ENCODE results near the gene GAGE13.
"Not testable (repeated sequence)": the region's sequence is repeated elsewhere in the genome, so short reads cannot be mapped to it uniquely, and the experiment has no call there.

Gene GAGE13

DNA sequence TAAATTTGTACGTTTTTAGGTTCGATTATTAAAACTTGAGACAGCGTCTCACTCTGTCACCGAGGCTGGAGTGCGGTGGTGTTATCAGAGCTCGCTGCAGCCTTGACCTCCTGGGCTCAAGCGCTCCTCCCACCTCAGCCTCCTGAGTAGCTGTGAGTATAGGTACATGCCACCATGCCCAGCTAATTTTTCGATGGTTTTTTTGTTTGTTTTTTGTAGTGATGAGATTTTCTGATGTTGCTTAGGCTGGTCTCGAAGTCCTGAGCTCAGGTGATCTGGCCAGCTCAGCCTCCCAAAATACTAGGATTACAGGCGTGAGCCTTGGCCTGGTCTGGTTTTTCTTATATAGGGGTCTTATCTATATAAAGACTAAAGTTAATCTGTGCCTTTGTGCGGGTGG lies 961 bp upstream of the GAGE13 start:
- in situ Hi-C loops (cut with MboI; ENCODE audit: low sequenced_read_pairs), result not testable (repeated sequence)

DNA sequence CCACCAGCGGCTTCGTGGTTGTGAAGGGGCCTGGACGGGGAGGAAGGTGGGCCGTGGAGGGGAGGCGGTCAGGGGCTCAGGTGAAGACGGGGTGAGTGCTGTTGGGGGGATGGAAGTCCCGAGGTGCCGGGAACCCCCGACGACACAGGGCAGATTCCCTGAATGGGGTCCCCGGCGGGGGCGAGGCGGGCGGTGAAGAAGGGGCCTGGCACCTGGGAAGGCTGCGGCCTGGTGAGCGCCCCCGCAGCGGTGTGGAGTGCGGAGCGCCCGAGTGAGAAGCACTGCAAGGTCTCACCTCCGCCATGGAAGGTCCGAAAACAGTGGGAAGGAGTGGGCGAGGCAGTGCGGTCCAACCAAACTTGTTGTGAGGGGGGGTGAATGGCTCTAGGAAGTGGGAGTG lies 459 bp downstream of the GAGE13 start:
- in situ Hi-C loops (cut with MboI; ENCODE audit: low sequenced_read_pairs), result not testable (repeated sequence)

DNA sequence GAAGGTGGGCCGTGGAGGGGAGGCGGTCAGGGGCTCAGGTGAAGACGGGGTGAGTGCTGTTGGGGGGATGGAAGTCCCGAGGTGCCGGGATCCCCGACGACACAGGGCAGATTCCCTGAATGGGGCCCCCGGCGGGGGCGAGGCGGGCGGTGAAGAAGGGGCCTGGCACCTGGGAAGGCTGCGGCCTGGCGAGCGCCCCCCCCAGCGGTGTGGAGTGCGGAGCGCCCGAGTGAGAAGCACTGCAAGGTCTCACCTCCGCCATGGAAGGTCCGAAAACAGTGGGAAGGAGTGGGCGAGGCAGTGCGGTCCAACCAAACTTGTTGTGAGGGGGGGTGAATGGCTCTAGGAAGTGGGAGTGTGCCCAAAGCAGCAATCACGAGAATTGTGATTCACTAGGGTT lies 10.1 kb downstream of the GAGE13 start:
- in situ Hi-C loops (cut with MboI; ENCODE audit: low sequenced_read_pairs), result not testable (repeated sequence)

DNA sequence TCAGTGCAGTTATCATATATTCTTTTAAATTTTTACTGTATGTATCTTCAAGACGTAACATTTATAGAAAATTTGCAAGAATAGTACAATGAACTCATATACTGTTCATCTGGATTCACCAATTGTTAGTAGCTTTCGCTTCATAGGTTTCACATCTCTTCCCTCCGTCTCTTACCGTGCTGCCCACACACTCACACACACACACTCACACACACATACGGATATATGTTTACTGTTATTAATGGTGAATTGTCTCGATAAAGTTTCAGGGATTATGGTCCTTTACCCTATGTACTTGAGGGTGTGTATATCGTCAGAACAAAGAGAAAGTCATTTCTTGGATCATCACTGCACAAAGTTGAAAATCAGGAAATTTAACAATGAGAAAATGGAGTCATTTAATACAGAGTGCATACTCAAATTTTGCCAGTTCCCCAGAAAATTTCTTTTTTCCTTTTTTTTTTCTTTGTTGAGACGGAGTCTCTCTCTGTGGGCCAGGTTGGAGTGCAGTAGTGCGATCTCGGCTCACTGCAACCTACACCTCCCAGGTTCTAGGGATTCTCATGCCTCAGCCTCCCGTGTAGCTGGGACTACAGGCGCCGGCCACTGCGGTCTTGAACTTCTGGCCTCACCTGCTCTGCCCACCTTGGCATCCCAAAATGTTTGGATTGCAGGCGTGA lies 13.3 kb downstream of the GAGE13 start:
- in situ Hi-C loops (cut with MboI; ENCODE audit: low sequenced_read_pairs), result not testable (repeated sequence)

DNA sequence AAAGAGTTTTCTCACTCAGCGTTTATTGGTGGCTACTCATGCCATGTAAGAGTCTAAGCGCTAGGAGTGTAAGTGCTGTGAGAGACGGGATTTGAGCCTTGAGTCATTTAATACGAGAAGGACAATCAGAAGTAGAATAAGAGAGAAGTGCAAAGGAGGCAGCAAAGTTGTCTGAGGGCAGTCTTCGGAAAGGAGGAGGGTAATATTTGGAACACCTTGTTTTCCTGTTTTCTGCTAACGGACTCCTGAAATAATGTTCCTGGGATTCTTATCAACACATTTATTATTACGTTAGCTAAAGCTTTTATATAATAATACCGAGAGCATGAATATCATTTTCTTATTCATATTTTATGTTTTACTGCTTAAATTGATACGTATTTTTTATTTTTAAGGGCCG lies 14.0 kb downstream of the GAGE13 start:
- in situ Hi-C loops (cut with MboI; ENCODE audit: low sequenced_read_pairs), result not testable (repeated sequence)

DNA sequence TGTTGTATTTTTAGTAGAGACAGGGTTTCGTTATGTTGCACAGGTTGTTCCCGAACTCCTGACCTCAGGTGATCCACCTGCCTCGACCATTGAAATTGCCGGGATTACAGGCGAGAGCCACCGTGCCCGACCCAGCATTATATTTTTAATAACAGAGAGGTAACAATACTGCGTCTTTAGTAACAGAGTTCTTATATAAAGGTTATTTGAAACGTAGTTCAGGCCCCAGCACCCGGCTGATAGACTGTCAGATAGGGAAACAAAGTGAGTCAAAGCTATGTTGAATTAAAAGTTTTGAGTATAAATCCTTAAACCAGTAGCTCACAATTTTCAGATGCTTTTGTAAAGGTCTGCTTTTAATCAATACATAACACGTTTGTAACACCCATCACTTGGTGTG lies 14.8 kb downstream of the GAGE13 start:
- in situ Hi-C loops (cut with MboI; ENCODE audit: low sequenced_read_pairs), result not testable (repeated sequence)
